ENCODE data around the gene CDH13.

The CDH13 gene

DNA sequence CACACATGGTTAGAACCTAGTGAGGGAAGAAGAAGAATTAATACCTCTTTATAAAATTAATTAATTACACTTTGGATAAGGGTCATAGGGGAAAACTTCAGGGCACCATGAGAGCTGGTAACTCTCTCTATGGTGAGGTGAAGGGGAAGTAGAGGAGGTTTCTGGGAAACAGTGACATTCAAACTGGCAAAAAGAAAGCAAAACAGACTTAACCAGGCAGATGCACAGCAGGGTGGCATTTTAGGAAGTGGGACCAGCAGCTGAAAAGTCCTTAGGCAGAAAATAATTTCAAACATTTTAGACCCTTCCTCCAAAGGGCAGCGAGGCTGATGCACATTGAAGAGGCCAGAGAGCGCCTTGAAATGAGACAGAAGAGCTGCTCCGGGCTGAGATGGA is 157.8 kb downstream of the CDH13 start:
- Histone ChIP-seq H2AFZ (ENCODE audit: low read depth, low read length) (no peak overlapping the region), H3K27ac (ENCODE audit: low read length) (no peak overlapping the region), H3K9me3 (ENCODE audit: insufficient read depth, low read length) (no peaks in the 10 kb centered on the region), H3K4me1 (ENCODE audit: low read length) (no peaks in the 10 kb centered on the region), H3K4me3 (ENCODE audit: low read length) (no peak overlapping the region), H3K4me2 (ENCODE audit: low read length) (no peak overlapping the region), H3K9ac (ENCODE audit: low read length) (no peak overlapping the region), H4K20me1 (ENCODE audit: insufficient read depth, low read length) (no peaks in the 10 kb centered on the region), H3K79me2 (ENCODE audit: low read length) (no peaks in the 10 kb centered on the region), H3K27me3 (ENCODE audit: low read depth, low read length) (peaks cover 7% of the 10 kb centered on the region; the same call in 1 of the 2 replicates), H3K36me3 (replicated peaks; ENCODE audit: low read depth, low read length) (no peaks in the 10 kb centered on the region)
- TF ChIP-seq, protein P1, sequence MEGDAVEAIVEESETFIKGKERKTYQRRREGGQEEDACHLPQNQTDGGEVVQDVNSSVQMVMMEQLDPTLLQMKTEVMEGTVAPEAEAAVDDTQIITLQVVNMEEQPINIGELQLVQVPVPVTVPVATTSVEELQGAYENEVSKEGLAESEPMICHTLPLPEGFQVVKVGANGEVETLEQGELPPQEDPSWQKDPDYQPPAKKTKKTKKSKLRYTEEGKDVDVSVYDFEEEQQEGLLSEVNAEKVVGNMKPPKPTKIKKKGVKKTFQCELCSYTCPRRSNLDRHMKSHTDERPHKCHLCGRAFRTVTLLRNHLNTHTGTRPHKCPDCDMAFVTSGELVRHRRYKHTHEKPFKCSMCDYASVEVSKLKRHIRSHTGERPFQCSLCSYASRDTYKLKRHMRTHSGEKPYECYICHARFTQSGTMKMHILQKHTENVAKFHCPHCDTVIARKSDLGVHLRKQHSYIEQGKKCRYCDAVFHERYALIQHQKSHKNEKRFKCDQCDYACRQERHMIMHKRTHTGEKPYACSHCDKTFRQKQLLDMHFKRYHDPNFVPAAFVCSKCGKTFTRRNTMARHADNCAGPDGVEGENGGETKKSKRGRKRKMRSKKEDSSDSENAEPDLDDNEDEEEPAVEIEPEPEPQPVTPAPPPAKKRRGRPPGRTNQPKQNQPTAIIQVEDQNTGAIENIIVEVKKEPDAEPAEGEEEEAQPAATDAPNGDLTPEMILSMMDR (IDR thresholded peaks at IDR 0.05; ENCODE audit: low read depth, low read length), result no peak
- TF ChIP-seq EZH2phosphoT487 (IDR thresholded peaks at IDR 0.05; ENCODE audit: low read depth), result no peak

DNA sequence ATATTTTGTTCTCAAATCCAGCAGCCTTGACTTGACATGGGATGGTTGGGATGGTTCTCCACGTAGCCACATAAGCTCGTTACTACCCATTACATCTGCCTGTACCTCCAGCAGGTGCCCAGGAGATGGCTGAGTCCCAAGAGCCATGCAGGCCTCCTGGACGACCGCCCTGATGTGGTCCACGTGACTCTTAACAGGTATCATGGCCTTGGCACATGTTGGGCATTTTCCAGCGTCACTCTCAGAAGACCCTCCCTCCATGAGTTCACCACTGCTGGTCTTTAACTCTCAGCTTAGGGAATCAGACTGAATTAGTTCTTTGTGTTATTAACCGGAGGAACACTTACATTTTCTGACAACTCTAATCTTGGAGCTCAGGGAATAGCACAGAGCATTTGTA is 161.5 kb downstream of the CDH13 start:
- no peaks in the 10 kb centered on the region for H3K9me3 ChIP-seq (ENCODE audit: insufficient read depth, low read length)
- no peak overlapping the region for H3K27ac ChIP-seq (ENCODE audit: low read length)
- no peak overlapping the region for H3K9ac ChIP-seq (ENCODE audit: low read length)
- no peaks in the 10 kb centered on the region for H3K79me2 ChIP-seq (ENCODE audit: low read length)
- no peak overlapping the region for H3K4me2 ChIP-seq (ENCODE audit: low read length)
- H4K20me1 ChIP-seq (ENCODE audit: insufficient read depth, low read length), result no peaks in the 10 kb centered on the region
- H3K4me1 ChIP-seq (ENCODE audit: low read length), result no peaks in the 10 kb centered on the region
- H2AFZ ChIP-seq (ENCODE audit: low read depth, low read length), result no peak overlapping the region
- H3K4me3 ChIP-seq (ENCODE audit: low read length), result no peak overlapping the region
- TF ChIP-seq, protein P1 (IDR thresholded peaks at IDR 0.05; ENCODE audit: low read depth, low read length), result no peak
- TF ChIP-seq EZH2phosphoT487 (IDR thresholded peaks at IDR 0.05; ENCODE audit: low read depth), result no peak
- no peaks in the 10 kb centered on the region for H3K27me3 ChIP-seq (ENCODE audit: low read depth, low read length)
- no peaks in the 10 kb centered on the region for H3K36me3 ChIP-seq (replicated peaks; ENCODE audit: low read depth, low read length)

DNA sequence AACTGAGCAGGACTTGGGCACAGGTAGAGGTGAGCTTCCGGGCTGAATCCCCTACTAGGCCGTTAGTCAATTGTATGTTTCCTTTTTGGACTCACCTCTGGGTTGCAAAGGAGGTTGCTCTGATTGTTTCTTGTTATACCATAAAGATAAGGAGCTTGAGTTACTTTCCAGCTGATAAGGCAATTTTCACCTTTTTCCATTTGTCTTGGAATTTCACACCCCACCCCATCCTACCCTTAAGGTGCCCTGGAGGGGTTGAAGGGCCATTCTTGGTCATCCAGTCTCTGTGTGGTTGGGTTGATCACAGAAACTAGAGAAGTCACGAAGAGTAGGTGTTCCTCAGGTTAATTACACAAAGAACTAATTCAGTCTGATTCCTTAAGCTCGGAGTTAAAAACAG is 162.2 kb downstream of the CDH13 start:
- Histone ChIP-seq H3K36me3 (replicated peaks; ENCODE audit: low read depth, low read length) (no peaks in the 10 kb centered on the region), H4K20me1 (ENCODE audit: insufficient read depth, low read length) (no peaks in the 10 kb centered on the region), H3K4me3 (ENCODE audit: low read length) (no peak overlapping the region), H3K9me3 (ENCODE audit: insufficient read depth, low read length) (no peaks in the 10 kb centered on the region), H3K9ac (ENCODE audit: low read length) (no peak overlapping the region), H3K27me3 (ENCODE audit: low read depth, low read length) (no peaks in the 10 kb centered on the region), H2AFZ (ENCODE audit: low read depth, low read length) (no peak overlapping the region), H3K27ac (ENCODE audit: low read length) (no peak overlapping the region), H3K4me2 (ENCODE audit: low read length) (no peak overlapping the region), H3K79me2 (ENCODE audit: low read length) (no peaks in the 10 kb centered on the region), H3K4me1 (ENCODE audit: low read length) (no peaks in the 10 kb centered on the region)
- no peak for TF ChIP-seq EZH2phosphoT487 (IDR thresholded peaks at IDR 0.05; ENCODE audit: low read depth)
- TF ChIP-seq, protein P1 (IDR thresholded peaks at IDR 0.05; ENCODE audit: low read depth, low read length), result no peak

DNA sequence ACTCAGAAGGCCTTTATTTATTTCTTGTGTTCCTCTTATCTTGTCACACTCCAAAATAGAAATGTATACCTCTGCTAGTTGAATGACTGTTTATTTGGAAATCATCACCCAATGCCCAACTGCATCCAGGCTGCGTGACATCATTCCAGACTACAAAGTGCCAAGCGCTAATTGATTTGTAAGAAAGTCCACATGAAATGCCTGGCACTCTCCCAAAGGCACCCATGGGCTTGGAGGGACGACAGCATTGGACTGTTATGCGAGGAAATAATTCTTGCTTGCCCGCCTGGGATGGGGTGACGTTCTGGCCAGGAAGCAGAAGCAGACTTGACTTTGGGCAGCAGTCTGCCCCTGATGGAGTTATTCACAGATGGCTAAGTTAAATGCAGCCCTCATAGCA is 165.9 kb downstream of the CDH13 start:
- H3K4me3 ChIP-seq (ENCODE audit: low read length), result no peak overlapping the region
- H3K27me3 ChIP-seq (ENCODE audit: low read depth, low read length), result no peaks in the 10 kb centered on the region
- no peaks in the 10 kb centered on the region for H3K79me2 ChIP-seq (ENCODE audit: low read length)
- H3K4me1 ChIP-seq (ENCODE audit: low read length), result no peaks in the 10 kb centered on the region
- TF ChIP-seq EZH2phosphoT487 (IDR thresholded peaks at IDR 0.05; ENCODE audit: low read depth), result no peak
- TF ChIP-seq, protein P1 (IDR thresholded peaks at IDR 0.05; ENCODE audit: low read depth, low read length), result no peak
- no peaks in the 10 kb centered on the region for H3K36me3 ChIP-seq (replicated peaks; ENCODE audit: low read depth, low read length)
- no peaks in the 10 kb centered on the region for H3K9me3 ChIP-seq (ENCODE audit: insufficient read depth, low read length)
- no peak overlapping the region for H3K4me2 ChIP-seq (ENCODE audit: low read length)
- H3K27ac ChIP-seq (ENCODE audit: low read length), result no peak overlapping the region
- no peak overlapping the region for H2AFZ ChIP-seq (ENCODE audit: low read depth, low read length)
- no peaks in the 10 kb centered on the region for H4K20me1 ChIP-seq (ENCODE audit: insufficient read depth, low read length)
- no peak overlapping the region for H3K9ac ChIP-seq (ENCODE audit: low read length)

All from OCI-LY3 (cell line).